WERI-Rb-1 (cell line): ENCODE data around the gene RNF115.
A peak's percentile ranks its signal among the peaks of the same experiment; 100 is the strongest.
"Not testable (repeated sequence)": the region's sequence is repeated elsewhere in the genome, so short reads cannot be mapped to it uniquely, and the experiment has no call there.

Experiments
- DNase-seq: peaks from one replicate; pipeline ENCODE4 v3.0.0-alpha.2; 2020
- H3K27ac ChIP-seq: fragments of 250-450 bp; sonication (Bioruptor Pico); 2 replicates; pipeline ENCODE4 v1.5.1; 2020; ENCODE audit warnings: mild to moderate bottlenecking, moderate library complexity
- H3K27me3 ChIP-seq: fragments of 250-450 bp; sonication (Bioruptor Pico); 2 replicates; pipeline ENCODE4 v1.5.1; 2021; ENCODE audit warnings: mild to moderate bottlenecking, low read depth, moderate library complexity; ENCODE audit not compliant: insufficient read depth, severe bottlenecking
- H3K36me3 ChIP-seq: fragments of 250-450 bp; sonication (Bioruptor Pico); 2 replicates; pipeline ENCODE4 v1.5.1; 2020; ENCODE audit warnings: mild to moderate bottlenecking, moderate library complexity
- H3K4me3 ChIP-seq: 2 replicates; pipeline ENCODE4 v1.5.1; 2011; ENCODE audit warnings: low read depth, mild to moderate bottlenecking, control low read depth, low read length
- H3K9me3 ChIP-seq: fragments of 250-450 bp; sonication (Bioruptor Pico); 2 replicates; pipeline ENCODE4 v1.5.1; 2021; ENCODE audit warnings: mild to moderate bottlenecking, moderate library complexity; ENCODE audit not compliant: severe bottlenecking
- TF ChIP-seq, protein P1 (sequence below): IDR thresholded peaks from 2 replicates; pipeline ENCODE4 v1.5.1; 2011; ENCODE audit warnings: low read depth, mild to moderate bottlenecking, control low read depth, inconsistent platforms, low read length

Gene RNF115

DNA sequence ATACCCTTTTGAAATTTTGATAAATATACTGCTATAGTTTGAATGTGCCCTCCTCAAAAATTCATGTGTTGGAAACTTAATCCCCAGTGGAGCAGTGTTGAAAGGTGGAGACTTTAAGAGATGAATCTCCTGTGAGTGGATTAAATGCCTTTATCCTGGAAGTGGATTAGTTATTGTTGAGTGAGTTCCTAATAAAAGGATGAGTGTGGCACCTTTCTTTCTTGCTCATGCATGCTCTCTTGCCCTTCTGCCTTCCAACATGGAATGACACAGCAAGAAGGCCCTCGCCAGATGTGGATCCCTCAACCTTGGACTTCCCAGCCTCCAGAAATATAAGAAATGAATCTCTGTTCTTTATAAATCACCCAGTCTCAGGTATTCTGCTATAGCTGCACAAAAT is 52.8 kb downstream of the RNF115 start:
- no peaks in the 10 kb centered on the region for H3K27me3 ChIP-seq
- TF ChIP-seq, protein P1, sequence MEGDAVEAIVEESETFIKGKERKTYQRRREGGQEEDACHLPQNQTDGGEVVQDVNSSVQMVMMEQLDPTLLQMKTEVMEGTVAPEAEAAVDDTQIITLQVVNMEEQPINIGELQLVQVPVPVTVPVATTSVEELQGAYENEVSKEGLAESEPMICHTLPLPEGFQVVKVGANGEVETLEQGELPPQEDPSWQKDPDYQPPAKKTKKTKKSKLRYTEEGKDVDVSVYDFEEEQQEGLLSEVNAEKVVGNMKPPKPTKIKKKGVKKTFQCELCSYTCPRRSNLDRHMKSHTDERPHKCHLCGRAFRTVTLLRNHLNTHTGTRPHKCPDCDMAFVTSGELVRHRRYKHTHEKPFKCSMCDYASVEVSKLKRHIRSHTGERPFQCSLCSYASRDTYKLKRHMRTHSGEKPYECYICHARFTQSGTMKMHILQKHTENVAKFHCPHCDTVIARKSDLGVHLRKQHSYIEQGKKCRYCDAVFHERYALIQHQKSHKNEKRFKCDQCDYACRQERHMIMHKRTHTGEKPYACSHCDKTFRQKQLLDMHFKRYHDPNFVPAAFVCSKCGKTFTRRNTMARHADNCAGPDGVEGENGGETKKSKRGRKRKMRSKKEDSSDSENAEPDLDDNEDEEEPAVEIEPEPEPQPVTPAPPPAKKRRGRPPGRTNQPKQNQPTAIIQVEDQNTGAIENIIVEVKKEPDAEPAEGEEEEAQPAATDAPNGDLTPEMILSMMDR: no peak
- H3K36me3 ChIP-seq: peaks cover 23% of the 10 kb centered on the region
- no peak overlapping the region for H3K4me3 ChIP-seq
- H3K27ac ChIP-seq: no peak overlapping the region
- peak; percentile 68 for DNase-seq
- H3K9me3 ChIP-seq: no peaks in the 10 kb centered on the region

DNA sequence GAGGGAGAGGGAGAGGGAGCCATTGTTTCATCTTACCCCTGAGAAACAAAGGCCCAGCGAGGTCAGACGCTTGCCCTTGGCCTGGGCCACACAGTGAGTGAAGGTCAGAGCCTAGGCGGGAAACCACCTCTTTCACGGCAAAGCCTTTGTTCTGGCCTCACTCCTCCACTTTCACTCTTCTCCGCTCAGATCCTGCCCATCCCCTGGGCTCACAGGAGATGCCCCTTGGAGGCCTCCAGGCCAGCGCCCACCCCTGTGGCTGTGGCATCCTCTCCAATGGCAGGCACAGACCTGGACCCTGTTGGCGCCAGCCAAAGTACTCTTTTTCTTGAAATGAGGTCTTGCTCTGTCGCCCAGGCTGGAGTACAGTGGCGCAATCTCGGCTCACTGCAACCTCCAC is 55.9 kb downstream of the RNF115 start:
- peaks cover 29% of the 10 kb centered on the region for H3K36me3 ChIP-seq
- H3K4me3 ChIP-seq, H3K27ac ChIP-seq, H3K9me3 ChIP-seq, DNase-seq, H3K27me3 ChIP-seq: not testable (repeated sequence)

DNA sequence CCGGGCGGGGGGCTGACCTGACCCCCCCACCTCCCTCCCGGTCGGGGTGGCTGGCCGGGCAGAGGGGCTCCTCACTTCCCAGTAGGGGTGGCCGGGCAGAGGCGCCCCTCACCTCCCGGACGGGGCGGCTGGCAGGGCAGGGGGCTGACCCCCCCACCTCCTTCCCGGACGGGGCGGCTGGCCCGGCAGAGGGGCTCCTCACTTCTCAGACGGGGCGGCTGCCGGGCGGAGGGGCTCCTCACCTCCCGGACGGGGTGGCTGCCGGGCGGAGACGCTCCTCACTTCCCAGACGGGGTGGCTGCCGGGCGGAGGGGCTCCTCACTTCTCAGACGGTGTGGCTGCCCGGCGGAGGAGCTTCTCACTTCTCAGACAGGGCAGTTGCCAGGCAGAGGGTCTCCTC is 57.0 kb downstream of the RNF115 start:
- Histone ChIP-seq H3K36me3 (peaks cover 38% of the 10 kb centered on the region), H3K9me3 (peaks cover 11% of the 10 kb centered on the region)
- not testable (repeated sequence) for H3K27ac ChIP-seq, H3K4me3 ChIP-seq, DNase-seq, H3K27me3 ChIP-seq

DNA sequence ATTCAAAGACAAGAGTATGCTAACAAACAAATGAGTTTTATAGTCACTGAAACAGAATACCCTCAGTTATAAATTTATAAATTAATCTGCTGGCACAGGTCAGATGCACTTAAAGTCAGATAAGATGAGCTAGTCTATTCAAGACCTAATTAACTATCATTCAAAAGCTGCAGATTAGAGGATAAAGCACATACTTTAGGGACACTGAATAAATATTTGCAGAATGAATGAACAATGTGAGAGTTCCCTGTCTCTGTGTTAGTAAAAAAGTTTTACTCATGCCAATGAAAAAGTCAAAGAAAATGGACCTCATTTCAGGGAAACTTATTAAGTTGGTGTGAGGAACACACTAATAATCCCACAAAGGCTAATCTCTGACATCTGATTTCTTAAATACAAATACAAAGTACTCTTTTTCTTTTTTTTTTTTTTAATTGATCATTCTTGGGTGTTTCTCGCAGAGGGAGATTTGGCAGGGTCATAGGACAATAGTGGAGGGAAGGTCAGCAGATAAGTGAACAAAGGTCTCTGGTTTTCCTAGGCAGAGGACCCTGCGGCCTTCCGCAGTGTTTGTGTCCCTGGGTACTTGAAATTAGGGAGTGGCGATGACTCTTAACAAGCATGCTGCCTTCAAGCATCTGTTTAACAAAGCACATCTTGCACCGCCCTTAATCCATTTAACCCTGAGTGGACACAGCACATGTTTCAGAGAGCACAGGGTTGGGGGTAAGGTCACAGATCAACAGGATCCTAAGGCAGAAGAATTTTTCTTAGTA is 58.1 kb downstream of the RNF115 start:
- not testable (repeated sequence) for H3K27me3 ChIP-seq, H3K4me3 ChIP-seq, DNase-seq
- H3K9me3 ChIP-seq: peaks cover 21% of the 10 kb centered on the region
- H3K27ac ChIP-seq: peak overlapping the region; percentile 38
- peaks cover 50% of the 10 kb centered on the region for H3K36me3 ChIP-seq

DNA sequence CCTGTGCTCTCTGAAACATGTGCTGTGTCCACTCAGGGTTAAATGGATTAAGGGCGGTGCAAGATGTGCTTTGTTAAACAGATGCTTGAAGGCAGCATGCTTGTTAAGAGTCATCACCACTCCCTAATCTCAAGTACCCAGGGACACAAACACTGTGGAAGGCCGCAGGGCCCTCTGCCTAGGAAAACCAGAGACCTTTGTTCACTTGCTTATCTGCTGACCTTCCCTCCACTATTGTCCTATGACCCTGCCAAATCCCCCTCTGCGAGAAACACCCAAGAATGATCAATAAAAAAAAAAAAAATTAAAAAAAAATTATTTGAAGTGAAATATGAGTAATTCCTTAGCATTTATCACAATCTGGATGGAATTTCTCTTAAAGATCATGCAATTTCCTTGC is 58.8 kb downstream of the RNF115 start:
- not testable (repeated sequence) for H3K4me3 ChIP-seq, H3K27me3 ChIP-seq, DNase-seq
- H3K27ac ChIP-seq: peak overlapping the region; percentile 38
- H3K36me3 ChIP-seq: peaks cover 51% of the 10 kb centered on the region
- peaks cover 26% of the 10 kb centered on the region for H3K9me3 ChIP-seq

DNA sequence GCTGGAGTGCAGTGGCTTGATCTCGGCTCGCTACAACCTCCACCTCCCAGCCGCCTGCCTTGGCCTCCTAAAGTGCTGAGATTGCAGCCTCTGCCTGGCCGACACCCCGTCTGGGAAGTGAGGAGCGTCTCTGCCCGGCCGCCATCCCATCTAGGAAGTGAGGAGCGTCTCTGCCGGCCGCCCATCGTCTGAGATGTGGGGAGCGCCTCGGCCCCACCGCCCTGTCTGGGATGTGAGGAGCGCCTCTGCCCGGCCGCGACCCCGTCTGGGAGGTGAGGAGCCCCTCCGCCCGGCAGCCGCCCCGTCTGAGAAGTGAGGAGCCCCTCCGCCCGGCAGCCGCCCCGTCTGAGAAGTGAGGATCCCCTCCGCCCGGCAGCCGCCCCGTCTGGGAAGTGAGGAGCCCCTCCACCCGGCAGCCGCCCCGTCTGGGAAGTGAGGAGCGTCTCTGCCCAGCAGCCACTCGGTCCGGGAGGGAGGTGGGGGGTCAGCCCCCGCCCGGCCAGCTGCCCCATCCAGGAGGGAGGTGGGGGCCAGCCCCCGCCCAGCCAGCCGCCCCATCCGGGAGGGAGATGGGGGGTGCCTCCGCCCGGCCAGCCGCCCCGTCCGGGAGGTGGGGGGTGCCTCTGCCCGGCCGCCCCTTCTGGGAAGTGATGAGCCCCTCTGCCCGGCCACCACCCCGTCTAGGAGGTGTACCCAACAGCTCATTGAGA is 59.5 kb downstream of the RNF115 start:
- not testable (repeated sequence) for H3K27ac ChIP-seq

DNA sequence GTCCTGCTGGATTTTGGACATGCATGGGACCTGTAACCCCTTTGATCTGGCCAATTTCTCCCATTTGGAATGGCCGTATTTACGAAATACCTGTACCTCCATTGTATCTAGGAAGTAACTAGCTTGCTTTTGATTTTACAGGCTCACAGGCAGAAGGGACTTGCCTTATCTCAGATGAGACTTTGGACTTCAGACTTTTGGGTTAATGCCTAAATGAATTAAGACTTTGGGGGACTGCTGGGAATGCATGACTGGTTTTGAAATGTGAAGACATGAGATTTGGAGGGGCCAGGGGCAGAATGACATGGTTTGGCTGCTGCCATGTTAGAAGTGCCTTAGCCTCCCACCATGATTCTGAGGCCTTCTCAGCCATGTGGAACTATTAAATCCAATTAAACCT is 61.9 kb downstream of the RNF115 start:
- not testable (repeated sequence) for DNase-seq, H3K27me3 ChIP-seq, H3K4me3 ChIP-seq, H3K27ac ChIP-seq
- peaks cover 51% of the 10 kb centered on the region for H3K36me3 ChIP-seq
- peaks cover 26% of the 10 kb centered on the region for H3K9me3 ChIP-seq

More for the DNA sequence above, 59.5 kb downstream of the RNF115 start:
- H3K4me3 ChIP-seq, H3K27me3 ChIP-seq, DNase-seq: not testable (repeated sequence)
- Histone ChIP-seq H3K36me3 (peaks cover 45% of the 10 kb centered on the region), H3K9me3 (peaks cover 26% of the 10 kb centered on the region)

DNA sequence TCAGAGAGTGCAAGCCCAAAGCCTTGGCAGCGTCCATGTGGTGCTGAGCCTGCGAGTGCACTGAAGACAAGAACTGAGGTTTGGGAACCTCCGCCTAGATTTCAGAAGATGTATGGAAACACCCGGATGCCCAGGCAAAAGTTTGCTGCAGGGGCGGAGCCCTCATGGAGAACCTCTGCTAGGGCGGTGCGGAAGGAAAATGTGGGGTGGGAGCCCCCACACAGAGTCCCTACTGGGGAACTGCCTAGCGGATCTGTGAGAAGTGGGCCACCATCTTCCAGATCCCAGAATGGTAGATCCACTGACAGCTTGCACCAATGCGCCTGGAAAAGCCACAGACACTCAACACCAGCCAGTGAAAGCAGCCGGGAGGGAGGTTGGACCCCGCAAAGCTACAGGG is 62.4 kb downstream of the RNF115 start:
- H3K27ac ChIP-seq, H3K4me3 ChIP-seq, H3K27me3 ChIP-seq, DNase-seq: not testable (repeated sequence)
- Histone ChIP-seq H3K9me3 (peaks cover 26% of the 10 kb centered on the region), H3K36me3 (peaks cover 52% of the 10 kb centered on the region)

DNA sequence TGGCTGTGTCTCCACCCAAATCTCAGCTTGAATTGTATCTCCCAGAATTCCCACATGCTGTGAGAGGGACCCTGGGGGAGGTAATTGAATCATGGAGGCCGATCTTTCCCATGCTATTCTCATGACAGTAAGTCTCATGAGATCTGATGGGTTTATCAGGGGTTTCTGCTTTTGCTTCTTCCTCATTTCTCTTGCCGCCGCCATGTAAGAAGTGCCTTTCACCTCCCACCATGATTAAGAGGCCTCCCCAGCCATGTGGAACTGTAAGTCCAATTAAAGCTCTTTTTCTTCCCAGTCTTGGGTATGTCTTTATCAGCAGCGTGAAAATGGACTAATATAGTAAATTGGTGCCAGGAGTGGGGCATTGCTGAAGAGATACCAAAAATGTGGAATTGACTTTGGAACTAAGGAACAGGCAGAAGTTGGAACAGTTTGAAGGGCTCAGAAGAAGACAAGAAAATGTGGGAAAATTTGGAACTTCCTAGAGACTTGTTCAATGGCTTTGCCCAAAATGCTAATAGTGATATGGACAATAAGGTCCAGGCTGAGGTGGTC is 63.4 kb downstream of the RNF115 start:
- H3K36me3 ChIP-seq: peaks cover 57% of the 10 kb centered on the region
- DNase-seq, H3K27me3 ChIP-seq, H3K27ac ChIP-seq, H3K4me3 ChIP-seq: not testable (repeated sequence)
- peaks cover 26% of the 10 kb centered on the region for H3K9me3 ChIP-seq
